ENCODE results near the gene PSG5. TPM values are rescaled to one million over a fixed set of nuclear protein-coding genes. Genes with fewer than 3 reads are reported as not detected.
"Not testable (repeated sequence)": the region's sequence is repeated elsewhere in the genome, so short reads cannot be mapped to it uniquely, and the experiment has no call there.

Gene PSG5
- total RNA-seq, 1 donor from 2014 or later: not detected

DNA sequence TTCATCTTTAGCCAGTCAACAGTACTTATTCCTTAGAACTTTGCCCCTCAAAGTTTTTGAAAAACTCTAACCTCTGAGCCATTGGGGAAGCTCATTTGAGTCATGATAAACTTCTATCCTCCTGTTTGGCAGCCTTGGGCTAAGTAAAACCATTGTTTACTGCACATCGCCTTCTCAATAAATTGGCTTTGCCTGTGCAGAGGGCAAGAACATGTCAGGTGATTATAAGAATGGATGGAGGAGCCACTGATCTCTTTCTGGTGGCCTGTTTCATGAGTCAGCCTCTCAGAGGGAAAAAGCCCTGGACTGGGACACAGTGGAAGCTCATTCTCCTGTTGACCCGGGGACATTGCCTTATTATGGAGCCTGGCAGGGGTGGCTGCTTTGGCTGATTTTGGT lies 38.5 kb upstream of the PSG5 start:
- no peak overlapping the region for H3K27ac ChIP-seq
- no peaks in the 10 kb centered on the region for H4K20me1 ChIP-seq (ENCODE audit: low read depth)
- no peak overlapping the region for H3K4me2 ChIP-seq
- no peak overlapping the region for H3K9ac ChIP-seq
- no peaks in the 10 kb centered on the region for H3K27me3 ChIP-seq
- H3K27me3 Mint-ChIP-seq (ENCODE audit: insufficient read depth, low read depth): no peaks in the 10 kb centered on the region
- H3K79me2 ChIP-seq (ENCODE audit: low read depth): no peaks in the 10 kb centered on the region
- H3K27ac Mint-ChIP-seq: no peak overlapping the region
- no peaks in the 10 kb centered on the region for H3K4me1 ChIP-seq
- TF ChIP-seq EZH2phosphoT487 (IDR thresholded peaks at IDR 0.05) (no peak), EZH2 (IDR thresholded peaks at IDR 0.05) (no peak)
- TF ChIP-seq, protein P1, sequence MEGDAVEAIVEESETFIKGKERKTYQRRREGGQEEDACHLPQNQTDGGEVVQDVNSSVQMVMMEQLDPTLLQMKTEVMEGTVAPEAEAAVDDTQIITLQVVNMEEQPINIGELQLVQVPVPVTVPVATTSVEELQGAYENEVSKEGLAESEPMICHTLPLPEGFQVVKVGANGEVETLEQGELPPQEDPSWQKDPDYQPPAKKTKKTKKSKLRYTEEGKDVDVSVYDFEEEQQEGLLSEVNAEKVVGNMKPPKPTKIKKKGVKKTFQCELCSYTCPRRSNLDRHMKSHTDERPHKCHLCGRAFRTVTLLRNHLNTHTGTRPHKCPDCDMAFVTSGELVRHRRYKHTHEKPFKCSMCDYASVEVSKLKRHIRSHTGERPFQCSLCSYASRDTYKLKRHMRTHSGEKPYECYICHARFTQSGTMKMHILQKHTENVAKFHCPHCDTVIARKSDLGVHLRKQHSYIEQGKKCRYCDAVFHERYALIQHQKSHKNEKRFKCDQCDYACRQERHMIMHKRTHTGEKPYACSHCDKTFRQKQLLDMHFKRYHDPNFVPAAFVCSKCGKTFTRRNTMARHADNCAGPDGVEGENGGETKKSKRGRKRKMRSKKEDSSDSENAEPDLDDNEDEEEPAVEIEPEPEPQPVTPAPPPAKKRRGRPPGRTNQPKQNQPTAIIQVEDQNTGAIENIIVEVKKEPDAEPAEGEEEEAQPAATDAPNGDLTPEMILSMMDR (IDR thresholded peaks at IDR 0.05): no peak
- no peak overlapping the region for H3K4me3 ChIP-seq
- no peaks in the 10 kb centered on the region for H3K36me3 ChIP-seq
- H3K36me3 Mint-ChIP-seq: no peaks in the 10 kb centered on the region
- no peaks in the 10 kb centered on the region for H3K9me3 ChIP-seq (ENCODE audit: low read depth)
- no peaks in the 10 kb centered on the region for H3K4me1 Mint-ChIP-seq
- no peak overlapping the region for H3K4me3 Mint-ChIP-seq
- peaks cover 14% of the 10 kb centered on the region for H3K9me3 Mint-ChIP-seq
- no peak overlapping the region for H2AFZ ChIP-seq (replicated peaks)
- no peaks in the 10 kb centered on the region for H3F3A ChIP-seq (ENCODE audit: low read depth)
- DNase-seq (ENCODE audit: low spot score): no peak

DNA sequence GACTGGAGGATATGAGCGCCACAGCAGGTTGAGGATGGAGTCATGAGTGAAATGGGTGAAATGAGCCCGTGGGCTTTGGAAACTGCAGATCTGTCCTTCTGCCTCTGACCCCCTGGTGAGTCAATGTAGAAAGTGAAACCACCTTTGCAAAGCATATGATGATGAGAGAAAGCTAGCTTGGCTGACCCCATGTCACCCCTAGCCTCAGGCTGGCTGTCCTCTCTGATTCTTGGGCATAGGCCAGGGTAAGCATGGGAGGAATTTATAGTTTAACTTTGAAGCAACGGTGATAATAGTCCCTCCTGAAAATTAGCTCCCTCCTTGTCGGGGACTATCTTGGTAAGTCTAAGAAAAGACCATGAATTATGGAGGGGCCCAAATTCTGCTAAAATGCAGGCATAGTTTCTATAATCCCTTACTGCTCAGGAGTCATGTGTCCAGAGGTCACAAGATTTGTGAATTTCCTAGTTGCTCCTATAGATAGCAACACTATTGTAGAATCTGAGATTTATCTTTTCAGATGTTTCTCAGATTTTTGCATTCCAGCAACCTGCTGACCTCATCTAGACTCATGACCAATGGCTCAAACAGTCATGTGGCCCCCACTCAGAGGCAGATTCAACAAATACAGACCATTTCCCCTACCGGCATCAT lies 38.0 kb upstream of the PSG5 start:
- not testable (repeated sequence) for H3K4me2 ChIP-seq; H4K20me1 ChIP-seq (ENCODE audit: low read depth); DNase-seq (ENCODE audit: low spot score); H3K79me2 ChIP-seq (ENCODE audit: low read depth); H3K9ac ChIP-seq; H3K4me1 Mint-ChIP-seq; H2AFZ ChIP-seq (replicated peaks); H3K36me3 ChIP-seq; H3K36me3 Mint-ChIP-seq; H3F3A ChIP-seq (ENCODE audit: low read depth); H3K27me3 Mint-ChIP-seq (ENCODE audit: insufficient read depth, low read depth); H3K4me3 Mint-ChIP-seq; H3K9me3 ChIP-seq (ENCODE audit: low read depth); H3K27ac Mint-ChIP-seq; H3K4me1 ChIP-seq; H3K4me3 ChIP-seq; H3K27ac ChIP-seq; H3K27me3 ChIP-seq
- H3K9me3 Mint-ChIP-seq: peaks cover 12% of the 10 kb centered on the region

DNA sequence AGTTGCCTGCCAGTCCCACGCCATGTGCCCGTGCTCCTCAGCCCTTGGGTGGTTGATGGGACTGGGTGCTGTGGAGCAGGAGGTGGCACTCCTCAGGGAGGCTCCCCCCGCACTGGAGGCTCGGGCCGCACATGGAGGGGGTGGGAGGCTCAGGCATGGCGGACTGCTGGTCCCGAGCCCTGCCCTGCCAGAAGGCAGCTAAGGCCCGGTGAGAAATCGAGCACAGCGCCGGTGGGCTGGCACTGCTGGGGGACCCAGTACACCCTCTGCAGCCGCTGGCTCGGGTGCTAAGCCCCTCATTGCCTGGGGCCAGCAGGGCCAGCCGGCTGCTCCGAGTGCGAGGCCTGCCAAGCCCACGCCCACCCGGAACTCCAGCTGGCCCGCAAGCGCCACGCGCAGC lies 35.6 kb upstream of the PSG5 start:
- H3K36me3 ChIP-seq; H3K79me2 ChIP-seq (ENCODE audit: low read depth); H3K9me3 Mint-ChIP-seq; H3F3A ChIP-seq (ENCODE audit: low read depth); H4K20me1 ChIP-seq (ENCODE audit: low read depth); H3K4me3 ChIP-seq; H3K4me3 Mint-ChIP-seq; DNase-seq (ENCODE audit: low spot score); H3K9me3 ChIP-seq (ENCODE audit: low read depth); H3K4me2 ChIP-seq; H3K9ac ChIP-seq; H3K36me3 Mint-ChIP-seq; H3K27me3 ChIP-seq; H3K27ac Mint-ChIP-seq; H3K27me3 Mint-ChIP-seq (ENCODE audit: insufficient read depth, low read depth); H3K4me1 ChIP-seq; H3K4me1 Mint-ChIP-seq; H2AFZ ChIP-seq (replicated peaks); H3K27ac ChIP-seq: not testable (repeated sequence)

DNA sequence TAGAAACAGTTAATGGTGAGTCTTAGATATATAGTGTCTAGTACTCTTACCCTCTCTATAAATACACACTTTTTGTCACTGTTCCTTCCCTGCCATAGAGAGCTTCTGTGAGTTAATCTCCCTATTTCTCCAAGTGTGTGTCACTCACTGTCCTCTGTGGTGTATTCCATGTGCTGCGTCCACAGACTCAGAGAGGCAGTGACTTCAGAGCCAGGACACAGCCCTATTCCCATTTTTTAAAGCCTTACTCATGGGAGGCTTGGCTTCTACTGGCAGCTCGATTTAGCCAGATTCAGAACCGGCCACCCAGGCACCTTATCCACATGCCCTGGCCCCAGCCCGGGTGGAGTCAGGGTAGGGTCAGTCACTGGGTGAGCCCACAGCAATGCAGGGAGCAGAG lies 32.8 kb upstream of the PSG5 start:
- H3K4me3 Mint-ChIP-seq; H3K27me3 Mint-ChIP-seq (ENCODE audit: insufficient read depth, low read depth): not testable (repeated sequence)

DNA sequence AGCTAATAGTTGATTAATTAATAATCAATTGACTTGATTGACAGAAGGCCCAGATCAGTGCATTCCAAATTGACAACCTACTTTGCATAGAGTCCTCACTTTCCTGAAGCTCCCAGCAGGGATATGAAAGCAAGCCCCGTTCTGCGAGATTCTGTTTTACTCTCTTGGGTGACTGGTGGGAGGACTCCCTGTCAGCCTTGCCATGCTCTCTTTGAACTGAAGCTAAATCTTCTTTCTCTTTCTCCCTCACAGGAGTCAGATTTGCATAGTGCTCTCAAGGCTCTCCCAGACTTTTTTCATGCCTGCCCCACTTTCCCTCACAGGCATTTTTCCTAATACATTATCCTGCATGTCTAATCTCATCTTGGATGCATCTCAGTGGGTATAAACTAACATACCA lies 29.5 kb upstream of the PSG5 start:
- H4K20me1 ChIP-seq (ENCODE audit: low read depth): not testable (repeated sequence)

More for the DNA sequence above, 32.8 kb upstream of the PSG5 start:
- not testable (repeated sequence) for H3K27ac Mint-ChIP-seq; H3K36me3 ChIP-seq; H3F3A ChIP-seq (ENCODE audit: low read depth); H3K4me3 ChIP-seq; H3K9me3 Mint-ChIP-seq; H3K9me3 ChIP-seq (ENCODE audit: low read depth); DNase-seq (ENCODE audit: low spot score); H4K20me1 ChIP-seq (ENCODE audit: low read depth); H3K79me2 ChIP-seq (ENCODE audit: low read depth); H3K4me1 Mint-ChIP-seq; H3K4me2 ChIP-seq; H3K27me3 ChIP-seq; H3K27ac ChIP-seq; H3K9ac ChIP-seq; H3K4me1 ChIP-seq; H2AFZ ChIP-seq (replicated peaks); H3K36me3 Mint-ChIP-seq

More for the DNA sequence above, 29.5 kb upstream of the PSG5 start:
- H3K27me3 Mint-ChIP-seq (ENCODE audit: insufficient read depth, low read depth); H3K27ac Mint-ChIP-seq; H3K36me3 ChIP-seq; H3K9me3 Mint-ChIP-seq; H2AFZ ChIP-seq (replicated peaks); H3K4me2 ChIP-seq; H3K4me1 Mint-ChIP-seq; H3K9ac ChIP-seq; H3K4me3 ChIP-seq; H3K9me3 ChIP-seq (ENCODE audit: low read depth); H3K27ac ChIP-seq; H3K4me3 Mint-ChIP-seq; DNase-seq (ENCODE audit: low spot score); H3F3A ChIP-seq (ENCODE audit: low read depth); H3K4me1 ChIP-seq; H3K27me3 ChIP-seq; H3K36me3 Mint-ChIP-seq; H3K79me2 ChIP-seq (ENCODE audit: low read depth): not testable (repeated sequence)

Measured in neural progenitor cell (in vitro differentiated cells).